Right atrium auricular region (tissue), 2 donors: Measurements from ENCODE around the gene GLOD4. TPM values are rescaled to one million over a fixed set of nuclear protein-coding genes. Genes with fewer than 3 reads are reported as not detected.

ENCODE experiments used
- DNase-seq: peaks from one replicate; pipeline ENCODE4 v3.0.0-alpha.2; 2019; ENCODE audit warnings: low spot score
- H3K27ac ChIP-seq, 2 donors: fragments of 200-600 bp; sonication (generic); 1 replicate in 1 of 2; 2 replicates in 1 of 2; pipeline ENCODE4 v1.5.1; 2016 to 2019
- H3K27me3 ChIP-seq, 2 donors: fragments of 200-600 bp; sonication (generic); one replicate each; pipeline versions ENCODE4 v1.5.1 to v1.6.0; 2017 to 2019
- H3K36me3 ChIP-seq: fragments of 200-600 bp; sonication (generic); one replicate; pipeline ENCODE4 v1.5.1; 2016
- H3K4me1 ChIP-seq, 2 donors: fragments of 200-600 bp; sonication (generic); one replicate each; pipeline versions ENCODE4 v1.5.1 to v1.6.0; 2017 to 2019
- H3K4me3 ChIP-seq, 2 donors: fragments of 200-600 bp; sonication (generic); 1 replicate in 1 of 2; 2 replicates in 1 of 2; pipeline ENCODE4 v1.5.1; 2017 to 2019; ENCODE audit warnings: mild to moderate bottlenecking in 1 of 2, moderate library complexity in 1 of 2
- H3K9me3 ChIP-seq, 2 donors: fragments of 200-600 bp; sonication (generic); one replicate each; pipeline ENCODE4 v1.5.1; 2019
- CTCF ChIP-seq, 2 donors: fragments of 200-600 bp; sonication (generic); IDR thresholded peaks; one replicate each; pipeline ENCODE4 v1.5.1; 2019; ENCODE audit warnings: antibody characterized with exemption in 2 of 2
- total RNA-seq, 2 donors: library from RNA; depleted of rRNA; stranded (reverse); fragments of >200 nt; gene quantifications; one replicate each; pipeline ENCODE4 v1.1.0, GENCODE V29; 2016

GLOD4 gene
- total RNA-seq, 2 donors from 2014 or later: 37.3 to 49.5 TPM

DNA sequence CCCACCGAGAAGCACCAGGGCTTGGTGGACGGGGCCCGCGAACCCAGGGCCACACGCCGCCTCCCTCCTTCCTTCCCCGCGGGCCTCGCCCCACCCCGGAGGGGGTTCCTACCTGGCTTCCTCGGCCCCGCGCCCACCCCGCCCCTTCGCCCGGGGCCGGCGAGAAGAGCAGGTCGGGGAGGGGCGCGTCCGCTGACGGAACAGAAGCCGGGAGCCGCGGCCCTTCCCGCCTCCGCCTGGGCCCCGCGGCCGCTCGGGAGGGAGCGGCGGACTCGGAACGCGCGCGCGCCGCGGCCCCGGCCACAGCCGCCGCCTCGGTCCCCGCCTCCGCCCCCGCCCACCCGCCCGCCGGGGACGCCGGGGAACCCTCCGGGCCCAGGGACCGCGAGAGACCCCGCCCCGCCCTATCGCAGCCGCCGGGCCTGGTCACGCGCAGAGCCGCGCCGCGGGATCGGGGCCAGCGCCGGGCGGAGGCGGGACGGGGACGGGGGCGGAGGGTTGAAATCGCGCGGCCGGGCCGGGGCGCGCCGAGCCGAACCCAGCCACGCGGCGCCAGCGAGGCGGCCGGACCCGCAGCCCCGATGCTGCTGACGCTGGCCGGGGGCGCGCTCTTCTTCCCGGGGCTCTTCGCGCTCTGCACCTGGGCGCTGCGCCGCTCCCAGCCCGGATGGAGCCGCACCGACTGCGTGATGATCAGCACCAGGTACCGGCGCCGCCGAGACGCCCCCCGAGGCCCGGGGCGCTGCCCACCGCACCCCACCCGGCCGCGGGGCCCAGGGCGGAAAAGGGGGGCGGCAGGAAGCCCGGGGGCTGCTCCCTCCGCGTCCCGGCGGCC, 49.8 kb downstream of the GLOD4 start, which contains the start of gene TLCD3A:
TLCD3A (plus strand) TSS at position 530 of the 835 bp plus-strand sequence; CDS start at position 582, 52 bp downstream.
- no peak for TF ChIP-seq CTCF (IDR thresholded peaks at IDR 0.05)

GRCh38 chr17:731644-732066, 50.4 kb downstream of the GLOD4 start:
- TF ChIP-seq CTCF (IDR thresholded peaks at IDR 0.05): no peak
- Histone ChIP-seq H3K36me3 (no peaks in the 10 kb centered on the region), H3K9me3 (no peaks in the 10 kb centered on the region), H3K4me3 (peak overlapping the region; percentile 80 to 82), H3K27me3 (no peaks in the 10 kb centered on the region), H3K27ac (peak overlapping the region; percentile 76 to 81), H3K4me1 (peaks cover 0 to 16% of the 10 kb centered on the region in 2 donors)
- DNase-seq: no peak

More for the DNA sequence above, 49.8 kb downstream of the GLOD4 start, which contains the start of gene TLCD3A:
- DNase-seq: no peak
- H3K9me3 ChIP-seq: no peaks in the 10 kb centered on the region
- H3K27me3 ChIP-seq: no peaks in the 10 kb centered on the region
- H3K4me1 ChIP-seq: peaks cover 0 to 16% of the 10 kb centered on the region in 2 donors
- peak within 1 kb of the TSS; percentile 80 to 82 for H3K4me3 ChIP-seq
- H3K27ac ChIP-seq: peak within 1 kb of the TSS; percentile 76 to 87
- H3K36me3 ChIP-seq: no peaks in the 10 kb centered on the region

- Histone ChIP-seq H3K4me1 (peaks cover 0 to 16% of the 10 kb centered on the region in 2 donors), H3K36me3 (no peaks in the 10 kb centered on the region), H3K27ac (no peak overlapping the region), H3K4me3 (no peak overlapping the region), H3K27me3 (no peaks in the 10 kb centered on the region), H3K9me3 (no peaks in the 10 kb centered on the region)
- no peak for DNase-seq
- no peak for TF ChIP-seq CTCF (IDR thresholded peaks at IDR 0.05)
Observed at GRCh38 chr17:728911-729310, 53.2 kb downstream of the GLOD4 start.

GRCh38 chr17:726271-726919, 55.7 kb downstream of the GLOD4 start:
- no peak for TF ChIP-seq CTCF (IDR thresholded peaks at IDR 0.05)
- no peak overlapping the region for H3K27ac ChIP-seq
- no peaks in the 10 kb centered on the region for H3K36me3 ChIP-seq
- peaks cover 0 to 5% of the 10 kb centered on the region in 2 donors for H3K4me1 ChIP-seq
- H3K4me3 ChIP-seq: no peak overlapping the region
- H3K27me3 ChIP-seq: no peaks in the 10 kb centered on the region
- no peak for DNase-seq
- H3K9me3 ChIP-seq: no peaks in the 10 kb centered on the region

DNA sequence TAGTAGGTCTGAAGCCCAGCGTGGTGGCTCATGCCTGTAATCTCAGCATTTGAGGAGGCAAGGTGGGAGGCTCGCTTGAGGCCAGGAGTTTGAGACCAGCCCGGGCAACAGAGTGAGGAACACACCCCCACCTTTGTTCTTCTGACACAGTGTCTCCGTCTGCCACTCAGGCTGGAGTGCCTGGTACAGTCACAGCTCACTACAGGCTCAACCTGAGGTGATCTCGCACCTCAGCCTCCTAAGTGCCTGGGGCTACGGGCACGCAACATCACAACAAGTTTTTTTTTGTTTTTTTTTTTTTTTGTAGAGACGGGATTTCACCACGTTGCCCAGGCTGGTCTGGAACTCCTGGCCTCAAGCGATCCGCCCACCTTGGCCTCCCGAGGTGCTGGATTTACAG, 56.3 kb downstream of the GLOD4 start:
- no peaks in the 10 kb centered on the region for H3K27me3 ChIP-seq
- DNase-seq: no peak
- H3K4me3 ChIP-seq: no peak overlapping the region
- H3K9me3 ChIP-seq: no peaks in the 10 kb centered on the region
- H3K4me1 ChIP-seq: no peaks in the 10 kb centered on the region
- no peak overlapping the region for H3K27ac ChIP-seq
- no peaks in the 10 kb centered on the region for H3K36me3 ChIP-seq
- TF ChIP-seq CTCF (IDR thresholded peaks at IDR 0.05): no peak
